ENCODE measurements around the gene CNTNAP2. TPM values are rescaled to one million over a fixed set of nuclear protein-coding genes. Genes with fewer than 3 reads are reported as not detected.

Gene CNTNAP2
- total RNA-seq, 6 experiments from 2014 or later: 0.07 to 0.13 (median 0.12) TPM; not detected in 3

DNA sequence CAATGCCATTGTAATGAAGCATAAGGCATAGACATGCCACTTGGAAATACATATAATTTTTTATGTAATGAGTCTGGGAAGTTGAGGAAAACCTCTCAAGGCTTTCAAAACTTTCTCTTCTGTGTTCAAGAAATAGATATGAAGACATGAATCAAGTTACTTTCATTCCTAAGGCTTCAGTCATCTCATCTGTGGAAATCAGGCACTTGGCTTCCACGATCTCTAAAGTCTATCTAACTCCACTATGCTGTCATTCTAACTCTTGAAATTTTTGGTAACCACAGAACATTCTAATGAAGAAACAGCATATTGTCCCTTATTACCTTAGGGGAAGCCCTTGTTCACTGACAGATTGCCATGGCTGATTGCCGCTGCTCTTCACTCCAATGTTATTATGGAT is 242.6 kb downstream of the CNTNAP2 start:
- TF ChIP-seq, protein P1, sequence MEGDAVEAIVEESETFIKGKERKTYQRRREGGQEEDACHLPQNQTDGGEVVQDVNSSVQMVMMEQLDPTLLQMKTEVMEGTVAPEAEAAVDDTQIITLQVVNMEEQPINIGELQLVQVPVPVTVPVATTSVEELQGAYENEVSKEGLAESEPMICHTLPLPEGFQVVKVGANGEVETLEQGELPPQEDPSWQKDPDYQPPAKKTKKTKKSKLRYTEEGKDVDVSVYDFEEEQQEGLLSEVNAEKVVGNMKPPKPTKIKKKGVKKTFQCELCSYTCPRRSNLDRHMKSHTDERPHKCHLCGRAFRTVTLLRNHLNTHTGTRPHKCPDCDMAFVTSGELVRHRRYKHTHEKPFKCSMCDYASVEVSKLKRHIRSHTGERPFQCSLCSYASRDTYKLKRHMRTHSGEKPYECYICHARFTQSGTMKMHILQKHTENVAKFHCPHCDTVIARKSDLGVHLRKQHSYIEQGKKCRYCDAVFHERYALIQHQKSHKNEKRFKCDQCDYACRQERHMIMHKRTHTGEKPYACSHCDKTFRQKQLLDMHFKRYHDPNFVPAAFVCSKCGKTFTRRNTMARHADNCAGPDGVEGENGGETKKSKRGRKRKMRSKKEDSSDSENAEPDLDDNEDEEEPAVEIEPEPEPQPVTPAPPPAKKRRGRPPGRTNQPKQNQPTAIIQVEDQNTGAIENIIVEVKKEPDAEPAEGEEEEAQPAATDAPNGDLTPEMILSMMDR (IDR thresholded peaks at IDR 0.05): no peak
- H3K9me3 Mint-ChIP-seq: peaks cover 33% of the 10 kb centered on the region
- peaks cover 6% of the 10 kb centered on the region; the same call in 1 of the 2 replicates for H3K36me3 Mint-ChIP-seq (ENCODE audit: low read depth)
- H3K4me3 Mint-ChIP-seq: no peak overlapping the region
- no peaks in the 10 kb centered on the region for H3K27me3 Mint-ChIP-seq (ENCODE audit: insufficient read depth)
- DNase-seq: no peak
- no peak overlapping the region for H3K27ac Mint-ChIP-seq
- no peaks in the 10 kb centered on the region for H3K4me1 Mint-ChIP-seq (ENCODE audit: low read depth)

DNA sequence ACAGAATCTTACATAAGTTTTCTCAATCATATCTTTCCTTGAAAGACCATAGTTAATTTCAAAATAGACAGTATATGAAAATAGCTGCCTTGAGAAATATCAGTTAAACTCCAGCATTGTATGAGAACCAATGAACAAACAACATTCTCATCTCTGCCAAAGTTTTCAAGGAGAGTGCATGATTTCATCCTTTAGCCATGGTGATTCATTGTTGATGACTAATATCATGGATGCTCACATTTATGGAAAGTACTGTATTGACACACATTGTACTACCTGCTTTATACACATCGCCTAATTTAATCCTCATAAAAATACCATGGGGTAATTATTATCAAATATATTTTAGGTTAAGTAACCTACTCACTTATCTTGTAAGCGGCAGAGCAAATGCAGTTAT is 250.3 kb downstream of the CNTNAP2 start:
- Mint-ChIP-seq H3K4me1 (ENCODE audit: low read depth) (no peaks in the 10 kb centered on the region), H3K27me3 (ENCODE audit: insufficient read depth) (no peaks in the 10 kb centered on the region), H3K4me3 (no peak overlapping the region), H3K9me3 (peaks cover 33% of the 10 kb centered on the region), H3K36me3 (ENCODE audit: low read depth) (peaks cover 5% of the 10 kb centered on the region; the same call in 1 of the 2 replicates), H3K27ac (no peak overlapping the region)
- DNase-seq: no peak
- TF ChIP-seq, protein P1 (IDR thresholded peaks at IDR 0.05): no peak

DNA sequence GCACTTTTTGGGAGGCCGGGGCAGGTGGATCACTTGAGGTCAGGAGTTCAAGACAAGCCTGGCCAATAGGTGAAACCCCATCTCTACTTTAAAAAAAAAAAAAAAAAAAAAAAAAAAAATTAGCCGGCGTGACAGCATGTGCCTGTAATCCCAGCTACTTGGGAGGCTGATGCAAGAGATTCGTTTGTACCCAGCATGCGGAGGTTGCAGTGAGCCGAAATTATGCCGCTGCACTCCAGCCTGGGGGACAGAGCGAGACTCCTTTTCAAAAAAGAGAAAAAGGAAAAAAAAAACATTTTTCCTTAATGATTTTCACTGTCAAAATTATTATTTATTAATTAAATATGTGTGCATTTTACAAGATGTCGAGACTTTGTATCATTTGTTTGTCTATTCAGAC is 253.6 kb downstream of the CNTNAP2 start:
- Mint-ChIP-seq H3K4me3 (no peak overlapping the region), H3K9me3 (peaks cover 31% of the 10 kb centered on the region), H3K27me3 (ENCODE audit: insufficient read depth) (no peaks in the 10 kb centered on the region), H3K4me1 (ENCODE audit: low read depth) (no peaks in the 10 kb centered on the region), H3K27ac (no peak overlapping the region), H3K36me3 (ENCODE audit: low read depth) (no peaks in the 10 kb centered on the region)
- DNase-seq: no peak
- TF ChIP-seq, protein P1 (IDR thresholded peaks at IDR 0.05): no peak

DNA sequence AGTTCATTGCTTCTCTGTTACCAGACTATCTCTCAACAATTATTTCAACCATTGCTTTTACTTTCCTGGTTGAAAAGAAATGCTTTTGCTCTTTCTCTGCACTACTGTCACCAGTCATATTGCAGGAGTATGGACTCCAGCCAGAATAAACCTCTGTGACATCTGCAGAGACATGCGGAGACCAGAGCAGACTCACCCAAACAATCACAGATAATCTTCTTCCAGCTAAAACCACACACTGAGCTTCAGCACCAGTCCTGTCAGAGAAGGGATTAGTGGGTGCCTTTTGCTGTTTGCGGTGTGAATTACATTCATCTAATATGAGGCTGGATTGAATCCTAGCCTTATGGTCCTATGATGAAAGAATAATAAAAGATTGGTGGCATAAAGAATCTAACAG is 258.6 kb downstream of the CNTNAP2 start:
- no peaks in the 10 kb centered on the region for H3K4me1 Mint-ChIP-seq (ENCODE audit: low read depth)
- H3K9me3 Mint-ChIP-seq: peaks cover 22% of the 10 kb centered on the region
- no peak for DNase-seq
- H3K4me3 Mint-ChIP-seq: no peak overlapping the region
- H3K36me3 Mint-ChIP-seq (ENCODE audit: low read depth): no peaks in the 10 kb centered on the region
- H3K27ac Mint-ChIP-seq: no peak overlapping the region
- TF ChIP-seq, protein P1 (IDR thresholded peaks at IDR 0.05): no peak
- H3K27me3 Mint-ChIP-seq (ENCODE audit: insufficient read depth): no peaks in the 10 kb centered on the region

DNA sequence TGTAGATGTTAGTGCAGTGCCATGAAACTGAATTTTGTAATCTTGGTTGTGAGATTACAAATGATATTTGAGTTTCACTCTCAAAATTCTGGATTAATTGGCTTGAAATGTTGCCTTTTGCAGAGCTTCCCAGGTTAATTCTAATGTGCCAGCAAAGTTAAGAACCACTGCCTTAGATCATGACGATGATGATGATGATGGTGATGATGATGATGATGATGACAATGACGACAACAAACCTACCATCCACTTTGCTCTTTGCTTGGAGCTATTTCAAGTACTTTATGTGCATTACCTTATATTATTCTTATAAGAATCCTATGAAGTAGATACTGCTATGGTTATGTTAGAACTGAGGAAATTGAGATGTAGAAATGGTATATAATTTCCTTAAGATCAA is 261.6 kb downstream of the CNTNAP2 start:
- H3K9me3 Mint-ChIP-seq: peaks cover 25% of the 10 kb centered on the region

More for the DNA sequence above, 261.6 kb downstream of the CNTNAP2 start:
- no peak overlapping the region for H3K4me3 Mint-ChIP-seq
- no peaks in the 10 kb centered on the region for H3K4me1 Mint-ChIP-seq (ENCODE audit: low read depth)
- TF ChIP-seq, protein P1 (IDR thresholded peaks at IDR 0.05): no peak
- no peaks in the 10 kb centered on the region for H3K27me3 Mint-ChIP-seq (ENCODE audit: insufficient read depth)
- no peaks in the 10 kb centered on the region for H3K36me3 Mint-ChIP-seq (ENCODE audit: low read depth)
- H3K27ac Mint-ChIP-seq: no peak overlapping the region
- DNase-seq: no peak

Measured in HFFc6 (cell line).